Measurements from ENCODE around the gene TMEM150A.

Gene TMEM150A

GRCh38 chr2:85601771-85602475 lies 575 bp downstream of the TMEM150A start:
- peak overlapping the region; percentile 80 for H3K27ac ChIP-seq
- no peak for TF ChIP-seq CTCF (IDR thresholded peaks at IDR 0.05)

GRCh38 chr2:85600951-85601770 lies 1.3 kb downstream of the TMEM150A start:
- TF ChIP-seq ZFX (IDR thresholded peaks at IDR 0.05; ENCODE audit: borderline replicate concordance), result no peak
- TF ChIP-seq CTCF (IDR thresholded peaks at IDR 0.05), result no peak
- peak overlapping the region; percentile 80; the same call in 1 of the 2 replicates for H3K27ac ChIP-seq

GRCh38 chr2:85600235-85600575 lies 2.3 kb downstream of the TMEM150A start:
- H3K27ac ChIP-seq, result no peak overlapping the region

GRCh38 chr2:85599468-85600234 lies 2.8 kb downstream of the TMEM150A start:
- no peak for TF ChIP-seq CTCF (IDR thresholded peaks at IDR 0.05)
- no peak for TF ChIP-seq ZFX (IDR thresholded peaks at IDR 0.05; ENCODE audit: borderline replicate concordance)
- no peak overlapping the region for H3K27ac ChIP-seq

More at GRCh38 chr2:85600235-85600575, 2.3 kb downstream of the TMEM150A start:
- TF ChIP-seq CTCF (IDR thresholded peaks at IDR 0.05) (no peak), ZFX (IDR thresholded peaks at IDR 0.05; ENCODE audit: borderline replicate concordance) (no peak)

- TF ChIP-seq ZFX (IDR thresholded peaks at IDR 0.05; ENCODE audit: borderline replicate concordance) (no peak), CTCF (IDR thresholded peaks at IDR 0.05) (no peak)
- H3K27ac ChIP-seq, result no peak overlapping the region
Measured at GRCh38 chr2:85598594-85599340, 3.7 kb downstream of the TMEM150A start.

GRCh38 chr2:85597241-85597640 lies 5.3 kb downstream of the TMEM150A start:
- TF ChIP-seq CTCF (IDR thresholded peaks at IDR 0.05) (no peak), ZFX (IDR thresholded peaks at IDR 0.05; ENCODE audit: borderline replicate concordance) (no peak)
- no peak overlapping the region for H3K27ac ChIP-seq
